LoVo (cell line): Measurements from ENCODE around the gene ACP1.
"Not testable (repeated sequence)": the region's sequence is repeated elsewhere in the genome, so short reads cannot be mapped to it uniquely, and the experiment has no call there.

Experiments
- DNase-seq: peaks from one replicate; pipeline ENCODE4 v3.0.0-alpha.2; 2016; ENCODE audit warnings: low spot score

ACP1 gene

GRCh38 chr2:310994-311393, 46.2 kb downstream of the ACP1 start:
- no peak for DNase-seq

- no peak for DNase-seq
Measured at GRCh38 chr2:313991-314390, 49.2 kb downstream of the ACP1 start.

- no peak for DNase-seq
Measured at GRCh38 chr2:314561-315336, 50.0 kb downstream of the ACP1 start.

GRCh38 chr2:315925-316324, 51.2 kb downstream of the ACP1 start:
- DNase-seq, result not testable (repeated sequence)

- no peak for DNase-seq
Measured at GRCh38 chr2:316381-316780, 51.6 kb downstream of the ACP1 start.

GRCh38 chr2:317501-318424, 53.0 kb downstream of the ACP1 start:
- DNase-seq, result no peak

- DNase-seq, result no peak
Measured at GRCh38 chr2:319059-319600, 54.4 kb downstream of the ACP1 start.

GRCh38 chr2:320561-320960, 55.8 kb downstream of the ACP1 start:
- DNase-seq, result no peak

GRCh38 chr2:322326-322725, 57.6 kb downstream of the ACP1 start:
- no peak for DNase-seq

- DNase-seq, result no peak
Measured at GRCh38 chr2:323035-323434, 58.3 kb downstream of the ACP1 start.
